Calu3 (cell line): Measurements from ENCODE around the gene ADPRM. TPM values are rescaled to one million over a fixed set of nuclear protein-coding genes. Genes with fewer than 3 reads are reported as not detected.
A peak's percentile ranks its signal among the peaks of the same experiment; 100 is the strongest.

Experiments
- BruUV-seq: library from RNA; stranded (reverse); fragments of 400-500 nt; replicated peaks from 2 replicates; lab custom pipeline; 2021; lab: Mats Ljungman, UMichigan
- CTCF ChIA-PET: fragments of 300-600 bp; sonication (Branson Sonifier 250); formaldehyde crosslinking; loops from one replicate; lab custom pipeline; 2022; ENCODE audit warnings: antibody characterized with exemption; lab: Charles Lee
- DNase-seq: peaks from one replicate; pipeline ENCODE4 v3.0.0; 2022
- H3K27ac Mint-ChIP-seq: one replicate; pipeline ENCODE4 v1.8.0; 2022; ENCODE audit warnings: mixed read lengths; ENCODE audit not compliant: unreplicated experiment
- H3K27me3 Mint-ChIP-seq: one replicate; pipeline ENCODE4 v1.8.0; 2022; ENCODE audit warnings: mixed read lengths; ENCODE audit not compliant: unreplicated experiment
- H3K36me3 Mint-ChIP-seq: one replicate; pipeline ENCODE4 v1.8.0; 2022; ENCODE audit warnings: mild to moderate bottlenecking, moderate library complexity, mixed read lengths; ENCODE audit not compliant: insufficient read depth, unreplicated experiment
- H3K4me1 Mint-ChIP-seq: one replicate; pipeline ENCODE4 v1.8.0; 2022; ENCODE audit warnings: mild to moderate bottlenecking, low read depth, mixed read lengths; ENCODE audit not compliant: unreplicated experiment
- H3K4me3 Mint-ChIP-seq: one replicate; pipeline ENCODE4 v1.8.0; 2022; ENCODE audit warnings: mild to moderate bottlenecking, low read depth, moderate library complexity, mixed read lengths; ENCODE audit not compliant: unreplicated experiment
- H3K9me3 Mint-ChIP-seq: one replicate; pipeline ENCODE4 v1.8.0; 2022; ENCODE audit warnings: low read depth, mixed read lengths; ENCODE audit not compliant: unreplicated experiment
- CTCF ChIP-seq: fragments of 200-600 bp; IDR thresholded peaks from one replicate; pipeline ENCODE4 v1.8.0; 2022; ENCODE audit warnings: antibody characterized with exemption; ENCODE audit not compliant: unreplicated experiment
- intact Hi-C: fragments of 100-400 bp; cut with micrococcal nuclease; formaldehyde crosslinking; loops from one replicate; pipeline ENCODE4 v1.10.0; 2022; ENCODE audit not compliant: unreplicated experiment
- total RNA-seq: library from RNA; stranded (reverse); gene quantifications from 2 replicates; pipeline ENCODE4 v1.2.3, GENCODE V29; 2022

Gene ADPRM
- total RNA-seq, 1 experiment from 2014 or later = 3.2 TPM

GRCh38 chr17:10698096-10698818, 863 bp downstream of the ADPRM start:
- BruUV-seq = TSS peak; percentile 57
- H3K27ac Mint-ChIP-seq = no peak overlapping the region
- H3K4me3 Mint-ChIP-seq = peak overlapping the region; percentile 74
- peaks cover 28% of the 10 kb centered on the region for H3K36me3 Mint-ChIP-seq
- CTCF ChIA-PET = no interaction called here
- TF ChIP-seq CTCF = no peak
- DNase-seq = no peak
- H3K4me1 Mint-ChIP-seq = no peaks in the 10 kb centered on the region
- H3K9me3 Mint-ChIP-seq = no peaks in the 10 kb centered on the region
- H3K27me3 Mint-ChIP-seq = no peaks in the 10 kb centered on the region
- intact Hi-C loops = no loop called here

GRCh38 chr17:10699856-10700255, 2.5 kb downstream of the ADPRM start:
- no peaks in the 10 kb centered on the region for H3K4me1 Mint-ChIP-seq
- intact Hi-C loops = no loop called here
- H3K9me3 Mint-ChIP-seq = no peaks in the 10 kb centered on the region
- CTCF ChIA-PET = interaction anchor here (0.7 kb wide), 1 partner anchor 823 kb away, joined by 3 read pairs; no protein-coding TSS in a partner anchor
- BruUV-seq = no TSS peak
- H3K27me3 Mint-ChIP-seq = no peaks in the 10 kb centered on the region
- TF ChIP-seq CTCF = no peak
- peaks cover 28% of the 10 kb centered on the region for H3K36me3 Mint-ChIP-seq
- DNase-seq = no peak
- H3K27ac Mint-ChIP-seq = no peak overlapping the region
- no peak overlapping the region for H3K4me3 Mint-ChIP-seq

GRCh38 chr17:10702574-10702973, 5.2 kb downstream of the ADPRM start:
- Mint-ChIP-seq H3K9me3 (no peaks in the 10 kb centered on the region), H3K36me3 (peaks cover 12% of the 10 kb centered on the region), H3K27me3 (no peaks in the 10 kb centered on the region), H3K4me3 (no peak overlapping the region), H3K4me1 (no peaks in the 10 kb centered on the region), H3K27ac (no peak overlapping the region)
- intact Hi-C loops = no loop called here
- no TSS peak for BruUV-seq
- no peak for DNase-seq
- TF ChIP-seq CTCF = no peak
- CTCF ChIA-PET = no interaction called here

DNA sequence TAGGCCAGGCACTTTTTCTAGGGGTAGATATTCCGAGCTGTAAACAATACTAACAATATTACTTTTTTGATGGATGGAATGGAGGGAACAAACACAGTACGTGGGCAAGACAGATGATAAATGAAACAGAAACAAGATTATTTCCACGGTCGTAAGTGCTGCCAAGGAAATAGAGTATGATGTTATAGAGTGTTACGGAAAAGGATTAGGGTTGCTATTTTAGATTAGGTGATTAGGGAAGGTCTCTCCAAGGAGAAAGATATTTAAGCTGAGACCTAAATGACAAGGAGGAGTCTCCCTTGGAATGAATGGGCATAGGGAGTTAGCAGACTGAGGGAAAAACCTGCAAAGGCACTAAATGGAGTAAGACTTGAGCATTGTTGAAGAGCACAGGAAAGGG, 8.3 kb downstream of the ADPRM start:
- Mint-ChIP-seq H3K27me3 (no peaks in the 10 kb centered on the region), H3K4me3 (no peak overlapping the region), H3K4me1 (no peaks in the 10 kb centered on the region), H3K27ac (no peak overlapping the region), H3K36me3 (no peaks in the 10 kb centered on the region), H3K9me3 (no peaks in the 10 kb centered on the region)
- TF ChIP-seq CTCF = no peak
- no peak for DNase-seq
- intact Hi-C loops = no loop called here
- BruUV-seq = no TSS peak
- CTCF ChIA-PET = no interaction called here
